Neural progenitor cell (in vitro differentiated cells): Measurements from ENCODE around the gene TSPAN5.

Experiments used
- EZH2 ChIP-seq: fragments of 200-600 bp; sonication (generic); IDR thresholded peaks from 2 replicates; pipeline ENCODE4 v1.6.1; 2017; ENCODE audit warnings: antibody characterized with exemption, mild to moderate bottlenecking, moderate library complexity
- EZH2phosphoT487 ChIP-seq: fragments of 200-600 bp; sonication (generic); IDR thresholded peaks from 2 replicates; pipeline ENCODE4 v1.6.1; 2017; ENCODE audit warnings: antibody characterized with exemption
- TF ChIP-seq, protein P1 (sequence below): fragments of 200-600 bp; sonication (generic); IDR thresholded peaks from 2 replicates; pipeline ENCODE4 v1.5.1; 2017; ENCODE audit warnings: antibody characterized with exemption, mild to moderate bottlenecking

DNA sequence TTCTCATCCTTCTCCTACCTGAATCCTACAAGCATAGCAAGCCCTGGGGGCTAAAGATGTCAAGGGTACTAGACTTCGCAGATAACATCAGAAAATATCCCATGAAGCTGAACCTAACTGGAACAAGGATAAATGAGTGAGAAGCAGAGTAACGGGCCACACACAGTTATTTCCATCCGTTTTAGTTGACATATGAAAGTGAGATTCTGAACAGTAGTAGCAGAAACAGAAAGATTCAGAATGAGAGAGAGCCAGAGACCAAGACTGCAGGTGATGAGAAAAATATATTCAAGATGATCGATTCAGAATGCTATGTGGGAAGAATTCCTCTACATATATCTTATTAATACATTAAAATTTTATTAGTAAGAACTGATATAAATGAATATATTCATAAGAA is 165.1 kb downstream of the TSPAN5 start:
- no peak for TF ChIP-seq EZH2
- TF ChIP-seq, protein P1, sequence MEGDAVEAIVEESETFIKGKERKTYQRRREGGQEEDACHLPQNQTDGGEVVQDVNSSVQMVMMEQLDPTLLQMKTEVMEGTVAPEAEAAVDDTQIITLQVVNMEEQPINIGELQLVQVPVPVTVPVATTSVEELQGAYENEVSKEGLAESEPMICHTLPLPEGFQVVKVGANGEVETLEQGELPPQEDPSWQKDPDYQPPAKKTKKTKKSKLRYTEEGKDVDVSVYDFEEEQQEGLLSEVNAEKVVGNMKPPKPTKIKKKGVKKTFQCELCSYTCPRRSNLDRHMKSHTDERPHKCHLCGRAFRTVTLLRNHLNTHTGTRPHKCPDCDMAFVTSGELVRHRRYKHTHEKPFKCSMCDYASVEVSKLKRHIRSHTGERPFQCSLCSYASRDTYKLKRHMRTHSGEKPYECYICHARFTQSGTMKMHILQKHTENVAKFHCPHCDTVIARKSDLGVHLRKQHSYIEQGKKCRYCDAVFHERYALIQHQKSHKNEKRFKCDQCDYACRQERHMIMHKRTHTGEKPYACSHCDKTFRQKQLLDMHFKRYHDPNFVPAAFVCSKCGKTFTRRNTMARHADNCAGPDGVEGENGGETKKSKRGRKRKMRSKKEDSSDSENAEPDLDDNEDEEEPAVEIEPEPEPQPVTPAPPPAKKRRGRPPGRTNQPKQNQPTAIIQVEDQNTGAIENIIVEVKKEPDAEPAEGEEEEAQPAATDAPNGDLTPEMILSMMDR = no peak
- TF ChIP-seq EZH2phosphoT487 = no peak
